Measurements from ENCODE around the gene MAPK8IP1.
A peak's percentile ranks its signal among the peaks of the same experiment; 100 is the strongest.

MAPK8IP1 gene

DNA sequence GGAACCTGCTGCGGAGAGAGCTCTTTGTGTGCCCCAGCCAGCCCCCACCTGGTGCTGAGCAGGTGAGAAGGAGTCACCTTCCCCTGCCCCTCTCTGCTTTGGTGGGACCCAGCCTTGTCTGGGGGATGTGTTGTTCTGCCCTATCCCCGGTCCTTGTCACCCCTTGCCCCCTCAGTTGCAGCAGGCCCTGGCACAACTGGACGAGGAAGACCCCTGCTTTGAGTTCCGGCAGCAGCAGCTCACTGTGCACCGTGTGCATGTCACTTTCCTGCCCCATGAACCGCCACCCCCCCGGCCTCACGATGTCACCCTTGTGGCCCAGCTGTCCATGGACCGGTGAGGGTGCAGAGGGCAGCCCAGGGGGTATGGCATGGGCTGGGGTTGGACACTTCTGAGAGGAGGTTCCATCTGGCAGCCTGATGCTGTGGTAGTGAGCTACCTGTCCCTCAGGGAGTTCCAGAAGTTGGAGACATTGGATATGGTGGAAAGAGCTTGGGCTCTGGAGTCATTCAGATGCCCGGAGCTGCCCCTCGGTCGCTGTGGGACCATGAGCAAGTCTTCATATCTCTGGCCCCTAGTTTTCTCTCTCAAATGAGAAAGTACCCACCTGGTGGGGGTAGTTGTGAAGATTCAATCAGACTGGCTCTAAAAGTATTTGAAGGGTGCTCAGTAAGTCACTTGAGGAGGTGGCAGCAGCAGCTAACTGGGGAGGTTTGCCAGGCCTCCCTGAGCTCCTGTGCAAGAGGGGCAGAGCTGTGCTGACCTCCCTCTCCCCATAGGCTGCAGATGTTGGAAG, 41.3 kb downstream of the MAPK8IP1 start:
- no peak for DNase-seq

- DNase-seq: no peak
Measured at GRCh38 chr11:45927332-45927683, 41.9 kb downstream of the MAPK8IP1 start.

DNA sequence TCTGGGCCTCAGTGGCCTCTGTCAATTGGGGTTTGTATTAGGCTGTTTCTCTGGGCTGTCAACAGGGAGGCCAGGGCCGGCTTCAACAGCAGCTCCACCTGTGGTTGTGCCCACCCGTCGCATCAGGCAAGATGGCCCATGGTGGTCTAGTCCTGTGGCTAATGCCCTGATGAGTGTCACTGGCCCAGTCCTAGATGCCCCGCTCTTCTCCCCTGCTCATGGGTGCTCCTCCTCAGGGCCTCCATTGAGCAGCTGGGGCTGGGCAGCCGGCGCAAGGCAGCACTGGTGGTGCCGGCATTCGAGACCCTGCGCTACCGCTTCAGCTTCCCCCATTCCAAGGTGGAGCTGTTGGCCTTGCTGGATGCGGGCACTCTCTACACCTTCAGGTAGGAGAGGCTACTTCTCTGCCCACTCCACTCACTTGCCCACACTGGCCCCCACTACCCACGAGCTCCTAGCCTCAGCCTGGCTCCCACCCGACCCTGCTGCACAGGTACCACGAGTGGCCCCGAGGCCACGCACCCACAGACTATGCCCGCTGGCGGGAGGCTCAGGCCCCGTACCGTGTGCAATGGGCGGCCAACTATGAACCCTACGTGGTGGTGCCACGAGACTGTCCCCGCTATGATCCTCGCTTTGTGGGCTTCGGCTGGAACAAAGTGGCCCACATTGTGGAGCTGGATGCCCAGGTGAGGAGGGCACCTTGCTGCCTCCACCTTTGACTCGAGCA, 42.4 kb downstream of the MAPK8IP1 start:
- DNase-seq: no peak

DNA sequence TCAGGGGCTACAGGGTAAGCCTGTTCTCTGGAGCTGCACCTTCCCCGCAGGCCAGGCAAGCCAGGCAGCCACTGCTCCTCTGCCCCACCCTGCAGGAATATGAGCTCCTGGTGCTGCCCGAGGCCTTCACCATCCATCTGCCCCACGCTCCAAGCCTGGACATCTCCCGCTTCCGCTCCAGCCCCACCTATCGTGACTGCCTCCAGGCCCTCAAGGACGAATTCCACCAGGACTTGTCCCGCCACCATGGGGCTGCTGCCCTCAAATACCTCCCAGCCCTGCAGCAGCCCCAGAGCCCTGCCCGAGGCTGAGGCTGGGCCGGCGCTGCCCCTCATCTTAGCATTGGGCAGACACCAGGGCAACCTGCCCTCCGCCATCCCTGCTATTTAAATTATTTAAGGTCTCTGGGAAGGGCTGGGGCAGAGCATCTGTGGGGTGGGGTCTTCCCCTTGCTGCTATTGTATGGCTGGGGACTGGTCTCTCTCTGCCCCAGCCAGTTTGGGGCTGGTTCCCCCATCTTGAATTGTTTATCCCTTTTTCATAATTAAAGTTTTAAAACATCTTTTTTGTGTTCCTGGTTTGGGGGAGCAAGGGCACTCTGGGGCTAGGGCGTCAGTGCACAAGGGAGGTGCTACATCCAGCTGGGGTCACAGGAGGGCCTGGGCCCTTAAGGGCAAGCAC, 43.2 kb downstream of the MAPK8IP1 start:
- DNase-seq: no peak

DNA sequence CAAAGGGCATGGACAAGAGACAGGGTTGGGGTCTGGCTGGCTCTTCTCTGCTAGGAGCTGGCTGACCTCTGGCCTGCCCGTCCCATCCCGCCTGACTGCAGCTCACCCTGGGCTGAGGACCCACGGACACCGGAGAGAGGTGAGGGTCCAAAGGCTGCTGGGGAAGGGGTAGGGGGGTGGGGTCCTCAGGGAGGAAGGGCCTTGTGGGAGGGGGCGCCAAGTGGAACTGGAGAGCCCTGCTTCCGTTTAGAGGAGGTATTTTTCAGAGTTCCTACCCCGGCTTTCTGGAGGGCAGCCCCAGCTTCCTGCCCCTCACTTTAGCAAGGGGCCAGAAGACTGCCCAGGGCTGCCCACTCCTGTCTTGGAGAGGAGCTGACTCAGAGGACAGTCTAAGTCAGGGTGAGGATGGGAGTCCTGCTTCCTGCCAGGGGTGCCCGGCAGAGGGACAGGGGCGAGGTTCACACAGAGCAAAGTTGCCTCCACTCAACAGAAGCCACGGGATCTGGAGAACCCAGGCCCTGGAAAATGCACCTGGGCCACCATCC, 44.1 kb downstream of the MAPK8IP1 start:
- DNase-seq: no peak

DNA sequence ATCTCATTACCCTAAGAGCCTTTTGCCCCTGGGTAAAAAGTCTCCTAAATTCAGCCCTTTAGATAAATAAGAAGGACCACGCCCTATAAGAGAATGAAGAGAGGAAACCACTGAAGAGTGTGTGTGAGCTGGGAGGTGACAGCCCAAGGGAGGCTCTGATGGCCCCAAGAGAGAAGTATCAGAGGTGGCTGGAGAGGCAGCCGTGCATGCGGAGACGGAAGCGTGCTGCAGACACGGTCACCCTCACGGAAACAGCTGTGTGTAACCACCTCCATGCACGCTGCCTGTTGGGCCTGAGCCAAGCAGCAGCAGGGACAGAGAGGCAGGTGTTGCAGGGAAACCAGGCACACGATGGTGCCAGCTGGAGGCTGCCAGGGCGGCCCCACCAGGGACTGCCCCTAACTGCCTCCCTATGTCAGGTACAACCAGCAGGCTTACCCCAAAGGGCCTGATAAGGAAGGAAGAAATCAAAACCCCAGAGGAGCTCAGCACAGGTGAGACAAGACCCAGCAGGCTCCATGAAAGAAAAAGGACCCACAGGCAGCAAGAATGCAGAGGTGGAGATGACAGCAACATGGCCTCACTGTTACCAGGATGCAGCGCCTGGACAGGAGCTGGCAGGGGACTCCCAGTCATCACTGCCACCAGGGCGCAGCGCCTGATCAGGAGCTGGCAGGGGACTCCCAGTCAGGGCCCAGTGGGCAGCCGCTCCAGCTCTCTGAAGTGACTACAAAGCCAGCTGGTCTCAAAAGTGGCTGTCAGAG, 44.8 kb downstream of the MAPK8IP1 start:
- peak; percentile 57 to 84 for DNase-seq

DNA sequence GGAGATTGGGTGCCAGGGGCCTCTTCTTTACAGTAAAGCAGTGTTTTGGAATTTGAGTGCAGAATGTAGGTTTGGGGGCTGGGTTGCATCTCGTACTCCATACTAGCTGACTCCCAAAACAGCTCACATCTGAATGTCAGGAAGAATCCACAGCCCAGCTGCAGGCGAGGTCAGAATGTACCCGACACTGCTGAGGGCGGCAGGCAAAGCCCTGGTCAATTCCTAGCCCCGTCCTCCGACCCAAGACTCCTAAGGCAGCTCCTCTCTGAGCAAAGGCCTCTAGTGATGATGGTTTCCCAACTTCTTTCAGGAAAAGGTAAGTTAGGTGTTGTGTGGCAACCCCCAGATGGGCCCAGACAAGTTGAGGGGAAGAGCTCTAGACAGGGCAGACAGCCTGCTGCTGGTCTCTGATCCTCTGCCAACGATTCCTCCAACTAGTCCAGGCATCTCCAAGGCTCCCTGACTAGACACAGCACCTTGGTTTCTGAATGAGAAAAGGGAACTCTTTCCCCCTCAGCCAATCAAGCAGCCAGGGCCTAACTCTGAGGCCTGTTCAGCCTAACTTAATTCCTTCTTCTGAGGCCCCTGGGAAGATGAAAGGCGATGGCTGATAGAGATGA, 45.6 kb downstream of the MAPK8IP1 start:
- DNase-seq: no peak

- no peak for DNase-seq
Measured at GRCh38 chr11:45931739-45932138, 46.3 kb downstream of the MAPK8IP1 start.

DNA sequence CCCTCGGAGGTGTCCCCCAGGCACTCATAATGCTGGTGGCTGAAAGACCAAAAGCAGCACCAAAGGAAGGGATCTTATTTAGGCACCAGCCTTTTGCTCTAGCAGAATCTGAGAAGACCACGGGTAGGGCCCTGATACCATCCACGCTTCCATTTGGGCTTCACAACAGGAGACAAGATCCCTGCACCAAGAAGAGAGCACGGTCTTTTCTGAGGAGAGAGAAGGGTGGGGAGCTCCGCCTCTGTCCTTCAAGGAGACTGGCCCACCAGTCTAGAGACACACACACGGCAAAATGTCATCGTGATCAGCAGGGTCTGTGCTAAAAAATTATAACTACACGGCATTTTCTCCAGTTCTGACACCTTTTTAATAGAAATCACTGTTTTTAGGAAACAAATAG, 46.8 kb downstream of the MAPK8IP1 start:
- DNase-seq: no peak

- peak in 1 of 2 donors; percentile 63 for DNase-seq
Measured at GRCh38 chr11:45933131-45933831, 47.8 kb downstream of the MAPK8IP1 start.

DNA sequence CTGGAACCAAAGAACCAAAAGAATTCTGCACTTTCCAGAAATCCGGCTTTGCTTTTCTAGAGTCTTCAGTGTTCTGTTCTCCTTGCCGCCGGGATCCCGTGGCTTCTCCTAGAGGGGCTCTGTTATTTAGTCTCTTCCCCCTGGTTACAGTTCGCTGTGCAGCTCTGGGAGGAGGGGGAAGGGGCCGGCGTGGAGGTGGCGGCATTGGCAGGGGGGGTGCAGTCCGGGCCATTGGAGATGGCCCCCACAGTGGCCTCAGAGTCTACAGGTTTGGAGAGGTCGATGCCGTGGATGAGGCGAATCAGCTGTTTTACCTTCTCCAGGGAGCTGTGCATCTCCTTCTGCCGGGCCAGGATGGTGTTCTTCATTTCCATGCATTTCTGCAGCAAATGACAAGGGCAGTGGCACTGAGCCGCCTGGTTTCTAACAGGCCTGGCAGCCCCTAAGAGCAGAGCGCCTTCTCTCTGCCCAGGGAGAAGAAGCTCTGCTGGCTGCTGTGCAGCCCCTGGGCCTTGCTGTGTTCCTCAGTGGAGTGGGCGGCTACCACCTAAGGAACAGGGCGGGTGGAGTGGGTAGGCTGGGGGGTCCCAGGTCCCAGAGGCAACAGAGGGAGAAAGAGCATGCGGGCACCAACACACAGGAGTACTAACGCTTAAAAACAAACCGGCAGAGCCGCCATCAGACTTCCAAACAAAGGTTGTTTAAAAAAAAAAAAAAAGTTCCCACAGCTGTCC, 48.6 kb downstream of the MAPK8IP1 start:
- no peak for DNase-seq

DNA sequence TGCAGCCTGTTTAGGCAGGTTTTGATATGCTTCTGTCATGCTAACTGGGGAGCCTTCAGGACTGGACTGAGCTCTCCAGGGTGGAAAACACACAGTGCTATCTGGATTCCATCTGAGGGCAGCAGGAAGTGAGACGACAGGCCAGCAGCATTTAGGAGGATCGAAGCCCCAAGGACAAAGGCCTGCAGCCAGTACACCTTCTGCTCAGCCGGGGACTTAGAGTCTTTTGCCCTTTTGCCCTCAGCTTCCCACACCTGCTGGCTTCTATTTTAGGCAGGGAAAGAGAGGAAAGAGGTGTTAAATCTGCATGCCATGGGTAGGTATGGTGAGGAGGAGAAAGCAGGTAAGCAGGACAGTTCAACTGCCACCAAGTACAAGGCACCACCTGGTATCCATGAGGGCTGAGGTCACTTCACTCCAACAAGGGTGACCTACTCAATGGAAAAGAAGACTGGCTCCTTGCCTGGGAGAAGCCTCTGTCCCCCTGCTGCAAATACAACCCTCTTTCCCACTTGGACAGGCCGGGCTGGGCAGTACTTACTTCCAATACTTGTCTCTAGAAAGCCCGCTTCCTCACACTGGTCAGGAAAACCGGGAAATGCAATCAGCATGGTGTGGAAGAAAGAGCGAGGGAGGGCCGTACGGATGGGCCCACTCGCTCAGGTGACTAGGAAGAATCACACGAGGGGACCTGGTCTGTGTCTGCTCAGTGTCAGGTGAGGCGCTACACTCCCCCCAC, 49.3 kb downstream of the MAPK8IP1 start:
- no peak for DNase-seq

- DNase-seq: no peak
Measured at GRCh38 chr11:45935349-45936064, 50.1 kb downstream of the MAPK8IP1 start.

DNA sequence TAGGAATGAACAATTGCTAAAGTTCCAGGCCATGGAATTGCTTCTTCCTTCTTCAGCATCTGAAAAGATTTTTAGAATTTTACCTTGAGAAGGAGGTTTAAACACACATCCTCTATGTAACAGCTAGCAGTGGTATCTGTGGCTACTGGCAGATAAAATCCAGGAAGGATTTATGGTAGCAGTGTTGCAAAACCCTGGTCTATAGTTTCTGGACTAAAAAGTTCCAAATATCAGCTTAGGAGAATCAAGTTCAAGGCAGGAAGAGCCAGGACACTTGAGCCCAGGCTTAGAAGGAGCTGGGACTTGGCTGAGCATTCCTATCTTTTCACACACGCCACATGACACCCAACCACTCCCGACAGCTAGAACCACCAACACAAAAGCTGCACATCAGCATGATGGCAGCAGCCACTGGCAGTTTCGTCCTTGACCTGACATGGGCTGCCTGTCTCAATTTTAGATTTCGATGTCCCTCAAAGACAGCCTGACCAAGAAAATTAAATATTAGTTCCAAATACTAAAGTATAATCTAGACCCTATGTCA, 51.1 kb downstream of the MAPK8IP1 start:
- no peak for DNase-seq

GRCh38 chr11:45937916-45938315, 52.5 kb downstream of the MAPK8IP1 start:
- no peak for DNase-seq

DNA sequence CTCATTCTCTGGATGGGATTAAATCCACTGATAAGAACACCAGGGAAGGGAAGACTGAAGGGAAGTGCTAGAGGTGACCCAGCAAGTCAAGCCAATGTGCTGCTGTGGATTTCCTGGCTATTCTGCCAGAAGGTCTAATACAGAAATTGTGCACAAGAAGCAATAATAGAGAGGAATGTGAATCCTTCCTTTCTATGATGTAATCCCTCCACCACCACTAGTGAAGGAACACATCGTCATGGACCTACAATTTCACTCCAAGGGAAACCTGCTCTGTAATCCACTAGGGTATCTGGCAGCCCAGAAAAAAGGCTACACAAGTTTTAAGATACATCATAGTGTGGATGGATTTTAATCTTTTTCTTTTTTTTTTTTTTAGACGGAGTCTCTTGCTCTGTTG, 54.4 kb downstream of the MAPK8IP1 start:
- DNase-seq: no peak

DNA sequence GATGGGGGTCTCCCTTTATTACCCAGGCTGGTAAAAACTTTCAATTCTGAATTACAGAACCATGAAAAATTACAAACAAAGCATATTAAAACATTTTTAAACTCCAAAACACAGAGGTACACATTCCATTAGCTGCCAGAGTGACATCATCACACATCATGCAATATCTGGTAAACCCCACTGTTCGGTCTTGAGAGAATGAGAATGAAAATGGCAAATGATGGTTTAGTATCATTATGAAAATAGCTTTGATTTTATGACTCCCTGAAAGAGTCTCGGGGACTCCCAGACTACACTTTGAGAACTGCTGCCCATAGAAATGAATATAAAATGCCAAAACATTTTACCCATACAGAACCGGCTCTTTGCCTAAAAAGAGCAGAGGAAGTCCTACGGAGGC, 55.8 kb downstream of the MAPK8IP1 start:
- DNase-seq: no peak

- DNase-seq: no peak
Measured at GRCh38 chr11:45942381-45942780, 56.9 kb downstream of the MAPK8IP1 start.

GRCh38 chr11:45945397-45945999, 60.0 kb downstream of the MAPK8IP1 start:
- no peak for DNase-seq

All from CD4-positive, alpha-beta T cell treated with Interleukin-1 beta for 1 hour (primary cell).